Gastrocnemius medialis (tissue), 4 donors: ENCODE results near the gene NT5E.

Experiments used
- CTCF ChIP-seq, 5 experiments: fragments of 450-650 bp in 3 of 5; fragments of 200-600 bp in 2 of 5; sonication (generic) in 2 of 5; IDR thresholded peaks in 4 of 5; conservative IDR thresholded peaks in 1 of 5; 1 replicate in 4 of 5; 2 replicates in 1 of 5; pipeline ENCODE4 v1.5.1; 2016 to 2019; ENCODE audit warnings: antibody characterized with exemption in 5 of 5, mild to moderate bottlenecking in 3 of 5, moderate library complexity in 3 of 5
- POLR2A ChIP-seq, 2 donors: fragments of 450-650 bp; IDR thresholded peaks; one replicate each; pipeline ENCODE4 v1.6.1; 2017; ENCODE audit warnings: antibody characterized with exemption in 2 of 2, mild to moderate bottlenecking in 2 of 2, moderate library complexity in 2 of 2

DNA sequence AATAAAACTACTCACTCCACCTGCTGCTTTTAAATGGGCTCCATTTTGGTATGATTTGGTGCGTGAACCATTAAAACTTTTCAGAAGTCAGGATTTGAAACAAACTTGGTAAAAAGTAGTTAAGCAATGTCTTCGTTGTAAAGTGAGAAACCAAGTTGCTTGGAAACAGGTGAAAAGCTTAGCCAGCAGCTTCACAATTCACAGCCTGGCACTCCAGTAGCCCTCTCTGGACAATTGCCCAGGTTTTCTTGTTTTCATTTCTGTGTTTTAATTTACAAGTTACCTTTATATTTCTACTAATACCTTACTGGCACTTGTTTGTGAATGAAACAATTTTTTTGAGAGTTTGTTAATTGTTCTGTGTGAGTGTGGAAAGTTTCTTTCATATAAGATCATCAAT, 12.8 kb downstream of the NT5E start:
- TF ChIP-seq CTCF (IDR thresholded peaks at IDR 0.05 in 4 of 5, conservative IDR thresholded peaks at IDR 0.05 in 1 of 5) (no peak), POLR2A (IDR thresholded peaks at IDR 0.05) (no peak)
